ENCODE results near the gene PRIM2.
"Not testable (repeated sequence)": the region's sequence is repeated elsewhere in the genome, so short reads cannot be mapped to it uniquely, and the experiment has no call there.

The PRIM2 gene

GRCh38 chr6:57434944-57435343, 117.5 kb downstream of the PRIM2 start:
- Histone ChIP-seq H3K9me2 (replicated peaks; ENCODE audit: insufficient read depth, low read length) (no peaks in the 10 kb centered on the region), H3F3A (ENCODE audit: insufficient read depth, low read length) (no peaks in the 10 kb centered on the region), H3K36me3 (replicated peaks; ENCODE audit: insufficient read depth, low read length) (no peaks in the 10 kb centered on the region), H3K4me3 (ENCODE audit: low read length) (no peak overlapping the region), H3K9ac (ENCODE audit: low read length) (no peak overlapping the region), H3K4me1 (ENCODE audit: low read length) (no peaks in the 10 kb centered on the region), H3K27me3 (replicated peaks; ENCODE audit: insufficient read depth, low read length) (no peaks in the 10 kb centered on the region), H3K9me3 (replicated peaks; ENCODE audit: insufficient read depth, low read length) (no peaks in the 10 kb centered on the region), H3K27ac (ENCODE audit: low read length) (no peak overlapping the region), H3K4me2 (ENCODE audit: low read depth, low read length) (no peak overlapping the region), H2AFZ (ENCODE audit: low read length) (no peak overlapping the region), H4K20me1 (ENCODE audit: insufficient read depth, low read length) (no peaks in the 10 kb centered on the region), H3K79me2 (ENCODE audit: low read length) (no peaks in the 10 kb centered on the region)
- no peak for DNase-seq
- TF ChIP-seq EZH2 (optimal IDR thresholded peaks at IDR 0.05; ENCODE audit: low read depth, low read length): no peak

- no peaks in the 10 kb centered on the region for H3K4me1 ChIP-seq (ENCODE audit: low read length)
- H3K4me3 ChIP-seq (ENCODE audit: low read length): no peak overlapping the region
- H3F3A ChIP-seq (ENCODE audit: insufficient read depth, low read length): no peaks in the 10 kb centered on the region
- no peaks in the 10 kb centered on the region for H3K79me2 ChIP-seq (ENCODE audit: low read length)
- TF ChIP-seq EZH2 (optimal IDR thresholded peaks at IDR 0.05; ENCODE audit: low read depth, low read length) (no peak), EZH2phosphoT487 (IDR thresholded peaks at IDR 0.05; ENCODE audit: low read length) (no peak), CTCF (IDR thresholded peaks at IDR 0.05; ENCODE audit: low read length) (no peak)
- no peaks in the 10 kb centered on the region for H3K36me3 ChIP-seq (replicated peaks; ENCODE audit: insufficient read depth, low read length)
- H3K27ac ChIP-seq (ENCODE audit: low read length): no peak overlapping the region
- H3K4me2 ChIP-seq (ENCODE audit: low read depth, low read length): no peak overlapping the region
- H3K9me3 ChIP-seq (replicated peaks; ENCODE audit: insufficient read depth, low read length): no peaks in the 10 kb centered on the region
- H3K9me2 ChIP-seq (replicated peaks; ENCODE audit: insufficient read depth, low read length): no peaks in the 10 kb centered on the region
- no peak overlapping the region for H2AFZ ChIP-seq (ENCODE audit: low read length)
- no peak overlapping the region for H3K9ac ChIP-seq (ENCODE audit: low read length)
- H4K20me1 ChIP-seq (ENCODE audit: insufficient read depth, low read length): no peaks in the 10 kb centered on the region
- no peak for DNase-seq
- H3K27me3 ChIP-seq (replicated peaks; ENCODE audit: insufficient read depth, low read length): no peaks in the 10 kb centered on the region
Observed at GRCh38 chr6:57435475-57436160, 118.2 kb downstream of the PRIM2 start.

GRCh38 chr6:57440735-57441134, 123.3 kb downstream of the PRIM2 start:
- H2AFZ ChIP-seq (ENCODE audit: low read length); H4K20me1 ChIP-seq (ENCODE audit: insufficient read depth, low read length); H3K9me3 ChIP-seq (replicated peaks; ENCODE audit: insufficient read depth, low read length); H3K4me3 ChIP-seq (ENCODE audit: low read length); H3K4me1 ChIP-seq (ENCODE audit: low read length); H3F3A ChIP-seq (ENCODE audit: insufficient read depth, low read length); H3K27ac ChIP-seq (ENCODE audit: low read length); H3K9ac ChIP-seq (ENCODE audit: low read length); H3K9me2 ChIP-seq (replicated peaks; ENCODE audit: insufficient read depth, low read length); H3K4me2 ChIP-seq (ENCODE audit: low read depth, low read length); H3K36me3 ChIP-seq (replicated peaks; ENCODE audit: insufficient read depth, low read length); DNase-seq; H3K27me3 ChIP-seq (replicated peaks; ENCODE audit: insufficient read depth, low read length); H3K79me2 ChIP-seq (ENCODE audit: low read length): not testable (repeated sequence)

GRCh38 chr6:57442133-57442532, 124.7 kb downstream of the PRIM2 start:
- not testable (repeated sequence) for H3F3A ChIP-seq (ENCODE audit: insufficient read depth, low read length); H3K4me1 ChIP-seq (ENCODE audit: low read length); H3K9me3 ChIP-seq (replicated peaks; ENCODE audit: insufficient read depth, low read length); H2AFZ ChIP-seq (ENCODE audit: low read length); H3K36me3 ChIP-seq (replicated peaks; ENCODE audit: insufficient read depth, low read length); H3K9me2 ChIP-seq (replicated peaks; ENCODE audit: insufficient read depth, low read length); H3K4me3 ChIP-seq (ENCODE audit: low read length); H3K4me2 ChIP-seq (ENCODE audit: low read depth, low read length); H3K9ac ChIP-seq (ENCODE audit: low read length); H3K27ac ChIP-seq (ENCODE audit: low read length); DNase-seq; H4K20me1 ChIP-seq (ENCODE audit: insufficient read depth, low read length); H3K27me3 ChIP-seq (replicated peaks; ENCODE audit: insufficient read depth, low read length); H3K79me2 ChIP-seq (ENCODE audit: low read length)

- not testable (repeated sequence) for H3K79me2 ChIP-seq (ENCODE audit: low read length); H3K4me1 ChIP-seq (ENCODE audit: low read length); H3K4me3 ChIP-seq (ENCODE audit: low read length); H3F3A ChIP-seq (ENCODE audit: insufficient read depth, low read length); H3K27ac ChIP-seq (ENCODE audit: low read length); H4K20me1 ChIP-seq (ENCODE audit: insufficient read depth, low read length); H3K9me2 ChIP-seq (replicated peaks; ENCODE audit: insufficient read depth, low read length); H3K36me3 ChIP-seq (replicated peaks; ENCODE audit: insufficient read depth, low read length); DNase-seq; H3K4me2 ChIP-seq (ENCODE audit: low read depth, low read length); H3K27me3 ChIP-seq (replicated peaks; ENCODE audit: insufficient read depth, low read length); H2AFZ ChIP-seq (ENCODE audit: low read length); H3K9me3 ChIP-seq (replicated peaks; ENCODE audit: insufficient read depth, low read length); H3K9ac ChIP-seq (ENCODE audit: low read length)
Observed at GRCh38 chr6:57443181-57443580, 125.8 kb downstream of the PRIM2 start.

GRCh38 chr6:57444787-57445186, 127.4 kb downstream of the PRIM2 start:
- not testable (repeated sequence) for H3F3A ChIP-seq (ENCODE audit: insufficient read depth, low read length); H2AFZ ChIP-seq (ENCODE audit: low read length); DNase-seq; H3K36me3 ChIP-seq (replicated peaks; ENCODE audit: insufficient read depth, low read length); H3K27ac ChIP-seq (ENCODE audit: low read length); H3K4me3 ChIP-seq (ENCODE audit: low read length); H3K4me2 ChIP-seq (ENCODE audit: low read depth, low read length); H3K9me3 ChIP-seq (replicated peaks; ENCODE audit: insufficient read depth, low read length); H3K27me3 ChIP-seq (replicated peaks; ENCODE audit: insufficient read depth, low read length); H3K9me2 ChIP-seq (replicated peaks; ENCODE audit: insufficient read depth, low read length); H3K79me2 ChIP-seq (ENCODE audit: low read length); H3K4me1 ChIP-seq (ENCODE audit: low read length); H3K9ac ChIP-seq (ENCODE audit: low read length); H4K20me1 ChIP-seq (ENCODE audit: insufficient read depth, low read length)

- not testable (repeated sequence) for H3K9me2 ChIP-seq (replicated peaks; ENCODE audit: insufficient read depth, low read length); DNase-seq
Observed at GRCh38 chr6:57445379-57445778, 127.9 kb downstream of the PRIM2 start.

More at GRCh38 chr6:57445379-57445778, 127.9 kb downstream of the PRIM2 start:
- H2AFZ ChIP-seq (ENCODE audit: low read length); H3K79me2 ChIP-seq (ENCODE audit: low read length); H3K4me2 ChIP-seq (ENCODE audit: low read depth, low read length); H3K27me3 ChIP-seq (replicated peaks; ENCODE audit: insufficient read depth, low read length); H3K9me3 ChIP-seq (replicated peaks; ENCODE audit: insufficient read depth, low read length); H3K27ac ChIP-seq (ENCODE audit: low read length); H3K4me3 ChIP-seq (ENCODE audit: low read length); H3K4me1 ChIP-seq (ENCODE audit: low read length); H4K20me1 ChIP-seq (ENCODE audit: insufficient read depth, low read length); H3K36me3 ChIP-seq (replicated peaks; ENCODE audit: insufficient read depth, low read length); H3K9ac ChIP-seq (ENCODE audit: low read length); H3F3A ChIP-seq (ENCODE audit: insufficient read depth, low read length): not testable (repeated sequence)
